GM12801 (cell line): ENCODE results near the gene TMEM178B.

ENCODE experiments used
- TF ChIP-seq, protein P1 (sequence below): IDR thresholded peaks from one replicate; pipeline ENCODE4 v1.5.1; 2011; ENCODE audit warnings: control low read depth; ENCODE audit not compliant: insufficient read length; ENCODE audit errors: extremely low read depth

The TMEM178B gene

DNA sequence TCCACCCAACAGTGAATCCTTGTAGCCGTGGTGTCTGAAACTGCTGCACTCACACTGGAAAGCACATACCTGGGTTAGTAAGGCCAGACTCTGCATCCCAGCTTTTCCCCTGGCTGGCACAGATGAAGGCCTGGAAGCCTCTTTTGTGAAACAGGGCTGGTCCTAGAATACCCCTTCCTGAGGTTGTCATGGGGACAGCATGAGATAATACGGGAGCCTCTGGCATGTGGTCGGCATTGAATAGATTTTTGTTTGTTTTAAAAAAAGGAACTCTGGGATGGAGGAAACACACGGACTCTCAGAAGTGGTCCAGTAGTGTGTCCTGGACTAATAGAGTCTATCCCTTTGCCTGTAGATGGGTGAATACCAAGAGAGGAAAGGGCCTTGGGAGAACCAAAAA is 129.7 kb downstream of the TMEM178B start:
- TF ChIP-seq, protein P1, sequence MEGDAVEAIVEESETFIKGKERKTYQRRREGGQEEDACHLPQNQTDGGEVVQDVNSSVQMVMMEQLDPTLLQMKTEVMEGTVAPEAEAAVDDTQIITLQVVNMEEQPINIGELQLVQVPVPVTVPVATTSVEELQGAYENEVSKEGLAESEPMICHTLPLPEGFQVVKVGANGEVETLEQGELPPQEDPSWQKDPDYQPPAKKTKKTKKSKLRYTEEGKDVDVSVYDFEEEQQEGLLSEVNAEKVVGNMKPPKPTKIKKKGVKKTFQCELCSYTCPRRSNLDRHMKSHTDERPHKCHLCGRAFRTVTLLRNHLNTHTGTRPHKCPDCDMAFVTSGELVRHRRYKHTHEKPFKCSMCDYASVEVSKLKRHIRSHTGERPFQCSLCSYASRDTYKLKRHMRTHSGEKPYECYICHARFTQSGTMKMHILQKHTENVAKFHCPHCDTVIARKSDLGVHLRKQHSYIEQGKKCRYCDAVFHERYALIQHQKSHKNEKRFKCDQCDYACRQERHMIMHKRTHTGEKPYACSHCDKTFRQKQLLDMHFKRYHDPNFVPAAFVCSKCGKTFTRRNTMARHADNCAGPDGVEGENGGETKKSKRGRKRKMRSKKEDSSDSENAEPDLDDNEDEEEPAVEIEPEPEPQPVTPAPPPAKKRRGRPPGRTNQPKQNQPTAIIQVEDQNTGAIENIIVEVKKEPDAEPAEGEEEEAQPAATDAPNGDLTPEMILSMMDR: no peak

DNA sequence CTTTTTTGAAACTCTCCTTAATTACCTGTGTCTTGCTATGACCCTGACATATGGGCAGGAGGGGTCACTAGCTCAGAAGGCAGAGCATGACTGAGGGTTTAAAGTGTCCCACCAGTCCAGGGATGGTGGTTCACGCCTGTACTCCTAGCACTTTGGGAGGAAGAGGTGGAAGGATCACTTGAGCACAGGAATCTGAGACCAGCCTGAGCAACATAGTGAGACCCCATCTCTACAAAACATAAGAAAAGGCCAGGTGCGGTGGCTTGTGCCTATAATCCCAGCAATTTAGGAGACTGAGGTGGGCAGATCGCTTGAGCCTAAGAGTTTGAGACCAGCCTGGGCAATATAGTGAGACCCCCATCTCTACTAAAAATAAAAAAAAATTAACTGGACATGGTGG is 133.8 kb downstream of the TMEM178B start:
- TF ChIP-seq, protein P1: no peak

DNA sequence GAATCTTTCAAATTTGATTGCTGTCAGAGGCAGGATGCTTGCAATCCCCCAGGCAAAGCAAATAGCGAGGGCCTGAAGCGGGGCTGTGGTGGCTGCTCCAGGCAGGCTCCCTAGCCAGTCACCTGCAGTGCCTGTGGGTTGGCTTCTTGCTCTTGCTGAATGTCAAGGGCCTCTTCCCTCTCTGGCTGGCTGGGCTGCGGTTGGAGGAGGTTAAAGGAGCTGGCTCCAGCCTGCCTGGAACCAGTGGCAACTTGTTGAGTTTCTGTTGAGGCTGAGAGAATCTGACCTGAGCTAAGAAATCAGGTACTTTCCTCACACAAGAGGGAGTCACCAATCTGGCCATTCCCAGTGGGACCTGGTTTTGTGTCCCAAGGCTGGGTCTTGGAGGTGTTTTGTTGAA is 134.7 kb downstream of the TMEM178B start:
- TF ChIP-seq, protein P1: no peak

DNA sequence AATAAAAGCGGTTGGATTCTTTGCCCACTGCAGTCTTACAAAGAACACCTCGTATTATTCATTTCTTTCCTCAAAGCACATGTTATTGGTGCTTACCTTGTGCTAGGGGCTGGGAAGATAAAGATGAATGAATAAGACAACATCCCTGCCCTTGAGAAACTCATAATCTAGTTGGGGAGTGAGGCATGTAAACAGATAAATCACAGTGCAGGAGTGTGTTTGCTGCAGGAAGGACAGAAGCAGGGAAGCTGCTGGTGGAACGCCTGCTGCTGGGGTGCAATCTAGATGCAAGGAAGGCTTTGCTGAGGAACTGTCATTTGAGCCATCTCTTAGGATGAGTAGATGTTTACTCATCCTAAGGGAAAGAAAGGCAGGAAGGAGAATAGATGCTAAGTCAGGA is 135.6 kb downstream of the TMEM178B start:
- TF ChIP-seq, protein P1: no peak

DNA sequence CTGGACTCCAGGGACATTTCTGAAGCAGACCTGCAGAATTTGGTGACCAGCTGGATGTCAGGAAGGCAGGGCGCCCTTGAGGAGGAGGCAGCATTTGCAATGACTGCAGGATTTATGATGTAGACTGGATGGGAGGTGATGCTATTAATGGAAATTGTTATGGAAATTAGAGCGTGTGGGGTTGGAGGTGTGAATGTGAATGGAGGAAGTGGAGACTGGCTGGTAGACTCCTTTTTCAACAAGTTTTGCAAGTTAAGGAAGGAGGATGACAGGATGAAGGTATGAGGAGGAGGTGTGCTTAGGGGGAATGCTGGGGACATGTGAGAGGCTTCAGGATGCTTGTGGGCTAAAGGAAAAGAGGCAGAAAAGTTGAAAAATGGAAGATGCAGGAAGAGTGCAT is 137.0 kb downstream of the TMEM178B start:
- TF ChIP-seq, protein P1: no peak

DNA sequence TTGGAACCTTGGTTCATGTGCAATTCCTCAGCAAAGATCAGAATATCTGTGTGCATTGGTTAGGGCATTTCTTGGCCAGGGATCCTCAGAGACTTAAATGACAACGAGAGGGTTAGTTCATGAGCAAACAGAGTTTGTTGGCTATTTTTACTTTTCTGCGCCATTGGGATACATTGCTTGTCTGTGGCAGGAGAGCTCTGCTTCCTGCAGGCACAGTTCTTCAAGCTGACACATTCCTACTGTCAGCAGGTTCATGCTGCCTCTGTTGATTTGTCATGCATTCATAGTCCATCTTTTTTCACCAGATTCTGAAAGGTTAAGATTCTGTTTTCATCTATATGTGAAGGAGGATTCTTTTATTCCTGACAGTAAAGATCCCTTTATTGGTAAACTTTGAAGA is 139.4 kb downstream of the TMEM178B start:
- TF ChIP-seq, protein P1: no peak

DNA sequence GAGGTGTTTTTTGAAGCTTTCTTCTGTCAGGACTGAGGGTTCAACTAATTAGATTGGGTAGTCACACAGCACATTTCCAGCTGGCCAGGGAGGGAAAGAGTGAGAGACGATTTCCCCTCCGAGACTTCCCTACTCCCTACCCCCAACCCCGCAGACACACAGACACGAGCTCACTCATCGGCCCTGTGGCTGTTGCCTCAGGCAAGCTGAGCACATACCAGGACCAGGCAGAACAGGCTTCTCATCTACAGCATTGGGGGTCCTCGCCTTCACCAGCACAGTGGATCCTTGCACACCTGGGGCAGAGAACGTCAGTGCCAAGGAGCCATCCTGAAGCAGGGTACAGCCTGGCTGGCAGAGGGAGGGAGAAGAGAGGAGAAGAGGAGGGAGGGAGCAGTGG is 144.1 kb downstream of the TMEM178B start:
- TF ChIP-seq, protein P1: no peak

DNA sequence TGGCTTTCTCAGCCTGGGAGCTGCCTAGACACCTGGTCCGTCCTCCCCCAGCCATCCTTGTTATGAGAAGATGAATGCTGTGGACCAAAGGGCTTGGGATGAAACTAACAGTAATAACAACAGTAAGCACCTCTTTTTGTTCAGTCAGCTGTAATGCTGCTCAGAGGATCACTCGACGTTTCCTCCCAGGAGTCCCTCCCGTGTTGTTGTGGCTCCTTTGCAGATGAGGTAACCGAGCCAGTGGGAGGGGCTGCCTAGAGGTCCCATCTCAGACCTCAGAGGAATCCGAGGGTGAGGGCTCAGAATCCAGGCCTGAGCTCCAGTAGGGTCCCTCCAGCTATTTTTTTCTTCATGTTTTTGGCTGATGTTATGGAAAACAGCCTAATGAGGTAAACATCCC is 145.1 kb downstream of the TMEM178B start:
- TF ChIP-seq, protein P1: no peak
